MCF 10A (cell line): Measurements from ENCODE around the gene FGF7. TPM values are rescaled to one million over a fixed set of nuclear protein-coding genes. Genes with fewer than 3 reads are reported as not detected.
"Not testable (repeated sequence)": the region's sequence is repeated elsewhere in the genome, so short reads cannot be mapped to it uniquely, and the experiment has no call there.

ENCODE experiments used
- BruUV-seq: library from RNA; stranded (reverse); fragments of 400-500 nt; replicated peaks from 2 replicates; lab custom pipeline; 2021; lab: Mats Ljungman, UMichigan
- CTCF ChIA-PET: fragments of 300-600 bp; sonication (Branson Sonifier 250); formaldehyde crosslinking; extraction: SDS; loops from one replicate; lab custom pipeline; 2021; ENCODE audit warnings: antibody characterized with exemption, inconsistent platforms; lab: Yijun Ruan, JAX
- POLR2A ChIA-PET: fragments of 300-600, 350-650 bp; sonication (Branson Sonifier 250); formaldehyde crosslinking; extraction: SDS; loops from one replicate; lab custom pipeline; 2020; ENCODE audit warnings: antibody characterized with exemption, inconsistent platforms; lab: Yijun Ruan, JAX
- DNase-seq: peaks from one replicate; pipeline ENCODE4 v3.0.0-alpha.2; 2018; ENCODE audit not compliant: unreplicated experiment
- H3K27ac Mint-ChIP-seq: one replicate; pipeline ENCODE4 v1.8.0; 2022; ENCODE audit warnings: mild to moderate bottlenecking, low read depth, mixed read lengths; ENCODE audit not compliant: unreplicated experiment
- H3K27me3 Mint-ChIP-seq: one replicate; pipeline ENCODE4 v1.8.0; 2022; ENCODE audit warnings: mixed read lengths; ENCODE audit not compliant: insufficient read depth, unreplicated experiment
- H3K36me3 Mint-ChIP-seq: one replicate; pipeline ENCODE4 v1.8.0; 2022; ENCODE audit warnings: mild to moderate bottlenecking, moderate library complexity, mixed read lengths; ENCODE audit not compliant: insufficient read depth, unreplicated experiment
- H3K4me1 Mint-ChIP-seq: one replicate; pipeline ENCODE4 v1.8.0; 2022; ENCODE audit warnings: mixed read lengths; ENCODE audit not compliant: insufficient read depth, unreplicated experiment
- H3K4me3 Mint-ChIP-seq: one replicate; pipeline ENCODE4 v1.8.0; 2022; ENCODE audit warnings: mild to moderate bottlenecking, moderate library complexity, mixed read lengths; ENCODE audit not compliant: unreplicated experiment
- H3K9me3 Mint-ChIP-seq: one replicate; pipeline ENCODE4 v1.8.0; 2022; ENCODE audit warnings: mixed read lengths; ENCODE audit not compliant: unreplicated experiment
- CTCF ChIP-seq: fragments of 200-600 bp; IDR thresholded peaks from one replicate; pipeline ENCODE4 v1.8.0; 2022; ENCODE audit warnings: antibody characterized with exemption, mild to moderate bottlenecking; ENCODE audit not compliant: unreplicated experiment
- intact Hi-C: fragments of 100-400 bp; cut with micrococcal nuclease; formaldehyde crosslinking; loops from 2 replicates; pipeline ENCODE4 v1.14.1; 2022
- total RNA-seq: library from RNA; stranded (reverse); gene quantifications from 2 replicates; pipeline ENCODE4 v1.2.3, GENCODE V29; 2022

The FGF7 gene
- total RNA-seq, 1 experiment from 2014 or later: 0.21 TPM

- no peak overlapping the region for H3K4me3 Mint-ChIP-seq
- ChIA-PET POLR2A (interaction anchor here (0.6 to 0.8 kb wide), 2 partner anchors 537 to 840 kb away, joined by 3 to 5 read pairs; no protein-coding TSS in a partner anchor), CTCF (no interaction called here)
- H3K27ac Mint-ChIP-seq: no peak overlapping the region
- no TSS peak for BruUV-seq
- intact Hi-C loops: no loop called here
- H3K9me3 Mint-ChIP-seq: no peaks in the 10 kb centered on the region
- H3K27me3 Mint-ChIP-seq: no peaks in the 10 kb centered on the region
- H3K36me3 Mint-ChIP-seq: no peaks in the 10 kb centered on the region
- H3K4me1 Mint-ChIP-seq: peaks cover 22% of the 10 kb centered on the region
- DNase-seq: no peak
- no peak for TF ChIP-seq CTCF
Observed at GRCh38 chr15:49466119-49466518, 43.1 kb downstream of the FGF7 start.

GRCh38 chr15:49467746-49468480 lies 44.9 kb downstream of the FGF7 start:
- intact Hi-C loops: no loop called here
- no TSS peak for BruUV-seq
- Mint-ChIP-seq H3K9me3 (no peaks in the 10 kb centered on the region), H3K27ac (no peak overlapping the region), H3K4me3 (no peak overlapping the region), H3K36me3 (no peaks in the 10 kb centered on the region), H3K27me3 (no peaks in the 10 kb centered on the region), H3K4me1 (peaks cover 19% of the 10 kb centered on the region)
- ChIA-PET CTCF (interaction anchor here (0.6 kb wide), 1 partner anchor 202 kb away, joined by 4 read pairs; no protein-coding TSS in a partner anchor), POLR2A (no interaction called here)
- DNase-seq: no peak
- no peak for TF ChIP-seq CTCF

DNA sequence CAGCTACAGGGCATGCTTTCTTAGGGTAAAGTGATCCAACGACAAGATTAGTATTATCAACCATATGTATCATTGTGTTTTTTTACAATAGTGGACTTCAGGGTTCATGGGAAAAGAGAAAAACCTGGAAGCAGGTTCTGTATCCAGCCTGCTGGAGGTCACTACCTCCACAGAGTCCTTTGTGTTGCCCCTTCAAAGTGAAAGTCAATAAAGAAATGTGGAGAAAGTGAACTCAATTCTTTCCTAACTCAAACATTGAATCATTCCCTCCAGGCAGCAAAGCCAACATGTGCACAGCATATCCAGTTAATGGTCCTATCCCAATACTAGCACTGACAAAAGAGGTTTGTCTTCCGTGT lies 45.4 kb downstream of the FGF7 start:
- no peak for TF ChIP-seq CTCF
- ChIA-PET CTCF (no interaction called here), POLR2A (no interaction called here)
- BruUV-seq: no TSS peak
- DNase-seq: peak; percentile 46
- Mint-ChIP-seq H3K27ac (no peak overlapping the region), H3K4me3 (no peak overlapping the region), H3K4me1 (peaks cover 19% of the 10 kb centered on the region), H3K27me3 (no peaks in the 10 kb centered on the region), H3K36me3 (no peaks in the 10 kb centered on the region), H3K9me3 (no peaks in the 10 kb centered on the region)
- intact Hi-C loops: no loop called here

DNA sequence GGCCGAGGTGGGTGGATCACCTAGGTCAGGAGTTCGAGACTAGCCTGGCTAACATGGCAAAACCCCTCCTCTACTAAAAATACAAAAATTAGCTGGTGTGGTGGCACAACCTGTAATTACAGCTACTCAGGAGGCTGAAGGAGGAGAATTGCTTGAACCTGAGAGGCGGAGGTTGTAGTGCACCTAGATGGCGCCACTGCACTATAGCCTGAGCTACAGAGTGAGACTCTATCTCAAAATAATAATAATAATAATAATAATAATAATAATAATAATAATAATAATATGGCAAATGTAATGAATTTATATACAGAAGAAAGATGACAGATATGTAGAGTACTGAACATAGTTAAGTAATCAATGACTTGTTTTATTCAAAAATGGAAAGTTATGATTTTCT lies 48.2 kb downstream of the FGF7 start:
- BruUV-seq, H3K36me3 Mint-ChIP-seq, intact Hi-C loops, H3K27ac Mint-ChIP-seq, H3K4me3 Mint-ChIP-seq, H3K9me3 Mint-ChIP-seq, POLR2A ChIA-PET, H3K27me3 Mint-ChIP-seq: not testable (repeated sequence)
- CTCF ChIA-PET: interaction anchor here (0.6 to 1.2 kb wide), 5 partner anchors 9 to 581 kb away, joined by 3 read pairs; no protein-coding TSS in a partner anchor
- peak; percentile 20 for DNase-seq
- TF ChIP-seq CTCF: peak; percentile 14
- H3K4me1 Mint-ChIP-seq: peaks cover 16% of the 10 kb centered on the region
